Right kidney (tissue), 1 donor: ENCODE data around the gene PAX5.

ENCODE experiments used
- DNase-seq: peaks from one replicate; pipeline ENCODE4 v3.0.0-alpha.2; 2016

Gene PAX5

DNA sequence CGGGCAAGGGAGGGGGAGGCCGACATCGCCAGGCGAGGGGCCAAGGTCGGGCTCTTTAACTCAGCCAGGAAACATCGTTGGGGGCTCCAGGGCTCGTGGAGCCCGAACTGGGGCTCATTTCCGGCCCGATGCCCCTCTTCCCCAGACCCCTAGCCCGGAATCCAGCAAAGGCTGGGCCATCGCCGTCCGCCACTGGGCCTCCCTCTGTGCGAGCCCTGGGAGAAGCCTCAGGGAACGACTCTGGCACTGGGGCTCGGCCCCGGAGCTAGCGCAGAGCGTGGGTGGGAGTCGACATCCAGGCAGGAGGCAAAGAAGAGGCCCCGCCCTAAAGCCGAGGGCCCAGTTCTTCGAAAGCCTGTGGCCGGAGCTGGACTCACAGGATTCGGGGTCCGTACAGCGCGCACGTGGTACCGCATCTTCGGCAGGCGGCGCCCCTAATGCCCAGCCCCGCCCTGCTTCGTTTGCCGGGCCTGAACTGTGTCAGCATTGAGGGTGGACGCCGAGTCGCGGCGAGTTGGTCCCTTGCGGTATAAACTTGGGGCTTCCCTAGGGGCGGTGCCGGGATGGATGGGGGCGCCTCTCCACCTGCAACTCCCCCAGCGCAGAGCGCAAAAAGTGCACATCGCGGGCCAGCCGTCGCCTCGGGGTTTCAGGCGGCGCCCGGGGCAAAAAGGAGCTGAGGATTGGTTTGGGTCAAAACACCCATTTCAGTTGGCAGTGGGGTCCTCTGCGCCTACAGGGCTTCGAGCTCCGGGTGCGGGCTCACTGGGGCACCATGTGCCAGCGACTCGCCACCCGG is 3.6 kb upstream of the PAX5 start:
- DNase-seq: peak; percentile 68

DNA sequence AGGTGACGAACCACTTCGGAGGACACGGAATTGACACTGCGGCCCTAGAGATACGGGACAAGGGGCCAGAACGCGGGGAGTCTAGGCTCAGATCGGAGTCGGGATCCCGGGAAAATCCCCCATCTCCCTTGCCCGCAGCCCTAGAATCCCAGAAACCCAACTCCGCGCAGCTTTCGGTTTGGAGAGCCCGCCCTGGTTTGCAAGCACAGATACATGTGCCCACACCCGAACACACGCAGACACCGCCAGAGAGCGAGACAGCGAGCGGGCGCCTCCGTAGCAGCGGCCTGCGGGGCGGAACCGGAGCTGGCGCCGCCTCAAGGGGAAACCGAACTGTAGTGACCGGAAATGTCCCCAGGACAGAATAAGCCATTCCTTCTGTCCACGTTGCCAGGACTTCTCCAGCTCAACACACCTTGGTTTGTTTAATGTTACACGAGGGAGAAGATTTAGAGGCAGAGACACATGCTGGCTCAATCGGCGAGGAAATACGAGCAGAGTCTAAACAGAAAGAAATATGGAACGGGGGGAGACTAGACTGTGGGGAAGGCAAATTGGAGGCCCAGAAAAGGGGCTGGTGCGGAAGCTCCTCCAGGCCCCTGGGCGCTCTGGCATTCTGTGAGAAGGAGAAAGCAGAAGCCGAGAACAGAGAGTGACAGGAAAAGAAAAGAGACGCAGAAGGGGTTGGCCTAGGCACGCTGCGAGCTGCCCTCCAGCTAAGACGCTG is 2.9 kb upstream of the PAX5 start:
- peak; percentile 79 for DNase-seq

DNA sequence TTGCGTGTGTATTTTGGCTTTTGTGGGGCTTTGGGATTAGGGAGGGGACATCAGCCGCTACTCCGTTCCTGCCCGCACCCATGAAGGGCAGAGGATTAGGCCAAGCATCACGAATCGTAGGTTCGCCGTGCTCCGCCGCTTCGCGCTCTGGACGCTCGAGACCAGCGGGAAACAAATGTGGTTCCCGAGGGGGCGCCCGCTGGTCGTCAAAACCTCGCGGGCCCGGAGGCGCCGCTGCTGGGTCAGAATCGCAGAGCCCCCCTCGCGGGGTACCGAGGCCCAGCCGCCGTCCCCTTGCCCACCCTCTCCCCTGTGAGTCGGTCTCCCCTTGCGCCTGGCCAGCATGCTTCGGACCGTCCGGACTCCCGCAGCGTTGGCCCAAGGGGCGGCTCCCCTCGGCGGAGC is 2.3 kb upstream of the PAX5 start:
- DNase-seq: no peak

DNA sequence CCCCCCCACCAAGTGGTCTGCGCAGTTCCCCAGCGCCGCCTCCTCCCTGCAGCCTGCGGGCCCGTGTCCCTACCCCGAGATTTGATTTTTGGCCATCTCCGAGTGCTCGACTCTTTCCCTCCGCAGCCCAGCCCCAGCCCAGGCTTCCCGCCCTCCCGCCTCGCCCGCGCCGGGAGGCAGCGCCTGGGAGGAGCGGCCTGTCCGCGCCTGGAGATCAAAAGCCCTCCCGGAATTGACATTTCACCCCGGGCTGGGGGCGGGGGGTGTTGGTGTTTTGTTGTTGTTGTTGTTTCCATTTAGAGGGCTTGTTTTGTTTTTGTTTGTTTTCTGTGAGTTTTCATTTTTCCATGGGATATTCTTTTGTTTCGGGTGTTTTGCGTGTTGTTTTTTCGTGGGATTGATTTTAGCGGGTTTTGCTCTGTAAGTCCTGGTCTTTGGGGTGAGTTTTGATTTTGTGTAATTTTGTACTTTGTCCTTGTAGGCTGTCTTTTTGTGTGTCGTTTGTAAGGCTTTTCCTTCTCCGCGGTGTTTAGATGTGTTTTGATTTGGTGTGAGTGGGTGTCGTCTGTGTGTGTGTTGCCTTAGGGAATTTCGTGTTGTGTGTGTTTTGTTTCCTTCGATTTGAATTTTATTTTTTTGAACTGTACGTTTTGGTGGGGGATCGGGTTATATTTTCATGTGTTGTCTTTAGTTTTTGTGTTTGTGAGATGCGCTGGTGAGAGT is 1.7 kb upstream of the PAX5 start:
- peak; percentile 88 for DNase-seq

DNA sequence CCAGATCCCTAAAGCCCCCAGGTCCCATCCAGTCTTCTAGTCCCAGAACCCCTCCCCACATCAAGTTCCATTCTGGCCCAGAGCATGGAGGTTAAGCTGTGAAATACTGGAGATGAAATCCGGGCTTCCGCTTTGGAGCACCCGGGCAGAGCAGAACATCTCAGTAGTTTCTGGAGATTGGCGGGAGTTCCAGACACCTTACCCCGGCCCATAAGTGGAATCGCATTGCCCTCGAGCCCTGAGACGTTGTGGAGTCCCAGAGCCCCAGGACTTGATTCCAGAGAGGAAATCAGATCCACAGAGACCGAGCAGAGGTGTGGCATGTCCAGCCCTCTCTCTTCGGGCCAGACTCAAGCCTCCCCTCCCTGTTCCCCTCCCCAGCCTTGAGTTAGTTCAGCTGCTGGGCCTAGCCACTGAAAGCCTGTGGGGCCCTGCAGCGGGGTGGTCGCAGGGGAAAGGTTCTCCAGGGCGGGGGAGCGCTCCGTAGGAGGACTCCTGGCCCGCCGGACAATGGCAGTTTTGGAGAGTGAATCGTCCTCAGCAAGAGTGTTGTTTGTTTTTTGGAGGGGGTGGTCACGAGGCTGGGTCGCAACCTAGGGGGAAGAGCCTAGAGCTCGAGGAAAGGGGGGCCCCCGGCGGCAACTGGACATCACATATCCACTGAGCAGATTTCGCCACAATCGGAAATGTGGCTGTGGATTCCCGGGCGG is 1.0 kb upstream of the PAX5 start:
- peak; percentile 63 for DNase-seq

DNA sequence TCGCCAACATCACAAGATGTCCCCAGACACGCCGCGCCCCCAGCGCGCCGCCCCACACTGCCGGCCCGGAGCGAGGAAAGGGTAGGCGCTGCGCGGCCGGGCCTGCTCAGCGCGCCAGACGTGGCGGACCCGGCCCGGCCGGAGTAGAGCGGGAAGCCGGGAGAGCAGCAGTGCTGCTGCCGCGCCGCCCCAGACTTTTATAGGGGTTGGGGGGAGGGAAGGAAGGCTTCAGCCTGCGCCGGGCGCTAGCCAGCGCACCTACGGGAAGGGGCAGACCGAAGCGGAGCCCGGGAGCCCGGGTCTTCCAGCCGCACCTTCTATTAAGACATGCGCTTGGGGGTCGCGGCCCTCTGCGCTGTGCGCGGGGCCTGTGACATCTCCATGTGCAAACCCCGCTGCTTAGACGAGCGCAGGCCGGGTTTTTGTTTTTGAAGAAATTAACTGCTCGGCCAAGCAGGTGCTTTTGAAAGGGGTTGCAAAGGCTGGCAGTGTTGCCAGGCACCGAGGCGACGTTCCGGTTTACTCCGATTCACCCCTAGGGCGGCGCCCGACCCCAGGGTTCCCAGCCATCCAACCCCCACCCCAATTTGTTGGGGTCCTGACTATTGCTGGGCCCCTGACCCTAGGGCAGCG is 353 bp upstream of the PAX5 start:
- DNase-seq: peak; percentile 81

DNA sequence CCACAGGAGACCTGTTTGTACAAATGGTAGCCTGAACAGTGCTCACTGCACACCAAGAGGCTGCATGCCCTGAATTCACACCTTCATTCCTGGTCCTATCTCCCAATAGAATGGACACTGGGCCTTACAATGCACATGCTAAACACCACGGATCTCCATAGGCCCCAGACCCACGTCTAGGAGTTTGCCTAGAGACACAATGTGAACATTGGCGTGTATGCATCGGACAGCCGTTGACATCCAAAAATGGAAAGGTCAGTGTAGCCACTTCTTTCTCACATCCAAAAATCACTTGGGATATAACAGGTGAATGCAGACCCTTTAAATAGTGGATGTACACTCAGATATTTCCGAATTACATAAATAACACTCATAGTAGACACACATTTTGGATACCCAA is 927 bp downstream of the PAX5 start:
- no peak for DNase-seq

DNA sequence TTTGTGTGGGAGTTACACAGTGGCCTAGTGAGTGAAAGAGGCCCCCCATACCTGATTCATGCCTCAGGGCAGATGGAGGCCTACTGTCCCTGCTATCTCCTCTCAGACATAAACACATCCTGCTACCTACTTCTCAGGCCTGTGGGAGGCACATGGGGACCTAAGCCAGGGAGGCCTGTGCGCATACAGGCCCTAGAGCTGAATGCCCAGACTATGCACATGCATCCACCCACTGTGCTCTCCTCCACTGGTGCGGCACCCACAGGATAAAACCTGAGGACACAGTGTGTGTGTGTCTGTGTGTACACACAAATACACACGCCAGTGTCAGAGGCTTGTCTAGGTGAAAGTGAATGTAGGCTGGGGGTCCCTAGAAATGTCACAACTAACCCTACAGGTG is 1.4 kb downstream of the PAX5 start:
- no peak for DNase-seq

DNA sequence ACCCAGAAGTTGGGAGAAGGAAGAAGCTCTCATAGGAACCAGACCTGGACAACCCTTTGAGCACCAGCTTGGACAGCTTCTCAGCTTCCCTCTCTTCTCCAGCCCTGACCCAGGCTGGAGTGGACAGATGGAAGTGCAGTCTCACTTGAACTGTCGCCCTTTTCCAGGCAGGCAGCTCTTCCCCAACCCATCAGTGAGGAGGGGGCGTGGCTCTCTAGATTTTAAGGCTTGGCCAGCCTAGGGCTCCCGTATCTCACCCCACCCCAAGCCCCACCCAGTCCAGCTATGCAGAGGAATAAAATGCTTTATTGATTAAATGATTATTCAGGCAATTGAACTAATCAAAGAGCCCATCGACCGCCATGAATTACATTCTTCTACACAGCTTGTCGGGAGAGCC is 2.2 kb downstream of the PAX5 start:
- no peak for DNase-seq

DNA sequence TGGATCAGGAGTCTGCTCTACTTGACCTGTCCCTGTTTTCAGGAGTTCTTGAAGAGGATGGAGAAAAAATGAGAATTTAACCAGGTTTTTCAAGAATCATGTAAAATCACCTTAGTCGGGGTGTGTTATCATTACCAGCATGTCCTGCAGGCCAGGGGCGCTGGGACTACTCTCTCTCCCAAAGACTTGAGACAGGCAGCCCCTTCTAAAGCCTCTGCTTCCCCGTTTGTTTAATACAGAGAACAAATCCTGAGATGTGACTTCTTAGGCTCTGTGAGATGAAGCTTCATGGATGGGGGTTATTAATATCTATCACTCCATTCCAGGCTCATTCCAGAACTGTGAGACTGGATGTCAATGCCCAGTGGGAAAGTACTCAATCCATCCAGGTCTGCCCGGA is 3.0 kb downstream of the PAX5 start:
- no peak for DNase-seq

DNA sequence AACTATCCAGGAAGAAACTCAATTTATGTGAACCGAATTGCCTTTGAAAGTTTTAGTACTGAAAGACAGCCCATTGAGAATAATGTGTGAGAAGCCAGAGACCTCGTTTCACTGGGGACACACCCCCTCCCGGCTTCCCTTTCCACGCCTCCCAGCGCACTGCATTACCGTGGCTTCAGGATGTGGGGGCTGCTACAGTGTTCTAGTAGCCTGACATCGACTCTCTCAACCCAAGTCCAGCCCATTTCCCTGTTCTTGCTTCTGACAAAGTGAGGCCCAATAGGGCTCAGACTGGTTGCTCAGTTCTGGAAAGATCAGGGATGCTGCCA is 3.5 kb downstream of the PAX5 start:
- peak; percentile 4 for DNase-seq

DNA sequence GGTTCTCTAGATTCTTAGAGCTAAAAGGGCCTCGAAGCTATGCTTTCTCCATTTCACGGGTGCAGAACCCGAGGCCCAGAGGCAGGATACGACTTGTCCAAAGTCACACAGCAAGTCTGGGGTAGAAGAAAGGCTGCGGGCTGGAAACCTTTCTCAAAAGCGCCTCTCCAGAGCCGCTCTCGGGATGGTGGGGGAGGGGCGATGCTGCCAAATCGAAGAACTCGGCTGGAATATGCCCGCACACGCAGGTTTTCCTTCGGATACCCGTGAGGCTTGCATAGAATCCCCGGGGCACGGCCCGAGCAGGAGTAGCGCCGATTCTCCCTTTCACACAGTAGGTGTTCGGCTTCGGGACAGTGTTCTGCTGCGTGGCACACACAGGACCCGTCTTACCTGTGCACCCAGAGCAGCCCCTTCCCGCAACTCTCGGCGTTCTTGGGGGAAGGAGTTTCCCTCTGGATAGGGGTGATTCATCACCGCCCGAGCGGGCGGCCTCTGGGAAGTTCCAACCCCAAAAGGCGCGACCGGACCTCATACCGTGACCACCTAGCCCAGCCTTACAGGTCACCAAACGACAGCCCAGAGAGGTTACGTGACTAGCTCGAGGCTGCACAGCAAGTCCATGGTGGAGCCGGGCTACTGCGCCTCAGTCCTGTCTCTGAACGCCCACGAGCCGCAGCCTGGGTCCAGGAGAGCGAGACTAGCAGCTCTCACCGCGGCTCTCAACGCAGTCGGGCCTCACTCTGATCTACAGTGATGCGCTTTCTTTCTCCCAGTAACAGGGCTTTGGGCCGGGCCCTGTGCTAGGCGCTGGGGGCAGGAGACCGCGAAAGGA is 4.1 kb downstream of the PAX5 start:
- DNase-seq: peak; percentile 10

DNA sequence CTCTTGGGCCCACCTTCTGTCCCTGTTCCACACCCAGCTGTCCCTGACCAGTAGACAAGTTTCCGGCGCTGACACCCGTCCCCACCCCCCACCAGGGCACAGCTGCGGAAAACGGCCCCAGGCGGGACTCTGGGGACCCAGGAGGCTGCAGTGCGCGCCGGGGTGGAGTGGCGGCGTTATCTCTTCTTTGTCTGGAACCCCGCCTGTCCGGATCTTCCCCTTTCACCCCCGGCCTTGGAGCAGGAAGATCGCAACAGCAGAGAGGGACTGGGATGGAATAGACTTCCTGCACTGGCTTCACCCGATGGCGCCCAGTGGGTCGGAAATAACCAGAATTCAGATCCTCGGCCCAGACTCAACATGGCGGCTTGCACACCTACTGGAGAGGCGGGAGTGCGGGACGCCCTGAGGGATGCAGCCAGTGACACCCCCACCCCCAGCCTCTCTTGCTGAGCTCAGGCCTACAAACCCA is 4.7 kb downstream of the PAX5 start:
- no peak for DNase-seq

DNA sequence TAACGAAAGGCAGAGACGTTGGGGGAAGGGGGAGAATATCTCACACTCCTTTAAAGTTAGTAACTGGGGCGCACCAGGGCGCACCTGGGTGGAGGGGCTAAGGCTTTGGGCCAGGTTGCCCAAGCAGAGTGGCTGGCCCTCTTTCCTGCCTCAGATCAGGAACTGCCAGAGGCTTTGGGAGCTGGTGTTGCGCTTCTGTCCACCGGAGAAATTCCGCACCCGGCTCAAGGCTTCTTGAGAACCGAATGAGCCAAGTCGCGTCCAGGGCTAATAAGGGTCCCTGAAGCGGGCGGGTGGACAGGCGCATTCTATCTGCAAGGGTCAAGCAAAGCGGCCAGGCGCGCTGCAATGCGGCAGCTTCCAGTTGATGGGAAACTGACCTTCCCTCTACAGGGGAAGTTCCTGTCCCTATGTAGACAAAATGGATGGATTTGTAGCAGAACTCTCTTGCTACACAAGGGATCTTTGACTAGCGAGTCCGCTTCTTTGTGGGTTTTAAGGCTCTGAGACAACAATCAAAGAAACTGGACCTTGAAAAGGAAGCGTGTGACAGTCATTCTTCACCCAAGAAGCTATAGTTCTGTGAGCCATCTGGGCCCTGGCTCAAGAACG is 5.5 kb downstream of the PAX5 start:
- DNase-seq: peak; percentile 11

DNA sequence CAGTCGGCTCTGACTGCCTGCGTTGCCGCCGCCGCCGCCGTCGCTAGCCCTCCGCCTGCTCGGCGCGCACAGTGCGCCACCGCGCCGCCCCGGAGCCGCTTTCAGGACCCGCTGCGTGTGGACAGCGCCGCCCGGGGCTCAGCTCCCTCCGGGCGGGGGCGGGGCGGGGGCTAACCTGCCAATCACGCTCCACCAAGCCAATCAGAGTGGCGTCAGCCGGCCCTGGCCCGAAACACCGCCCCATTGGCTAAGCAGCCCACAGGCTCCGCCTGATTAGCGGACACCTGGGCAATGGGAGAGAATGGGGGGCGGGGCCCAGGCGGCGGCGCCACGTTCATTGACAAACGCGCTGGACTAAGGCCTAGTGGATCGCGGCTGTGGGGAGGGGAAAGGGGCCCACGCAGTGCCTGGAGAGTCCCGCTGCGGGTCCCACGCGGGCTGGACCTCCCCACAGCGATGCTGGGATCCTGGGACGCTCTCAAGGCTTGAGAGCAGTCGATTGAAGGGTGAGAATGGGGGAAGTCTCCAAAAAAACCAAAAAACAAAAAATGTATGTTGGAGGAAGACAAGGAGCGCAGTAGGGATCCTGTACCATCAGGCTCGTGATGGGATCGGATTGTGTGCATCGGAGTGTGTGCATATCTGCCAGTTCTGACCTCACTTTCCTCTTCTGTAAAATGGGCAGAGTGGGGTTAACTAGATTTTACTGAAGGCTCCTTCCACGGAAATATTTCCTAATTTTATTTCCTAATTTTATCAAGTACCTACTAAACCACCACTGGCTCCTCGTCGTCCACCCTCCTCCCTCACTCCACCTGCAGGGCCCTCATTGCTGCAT is 6.3 kb downstream of the PAX5 start:
- DNase-seq: peak; percentile 85

DNA sequence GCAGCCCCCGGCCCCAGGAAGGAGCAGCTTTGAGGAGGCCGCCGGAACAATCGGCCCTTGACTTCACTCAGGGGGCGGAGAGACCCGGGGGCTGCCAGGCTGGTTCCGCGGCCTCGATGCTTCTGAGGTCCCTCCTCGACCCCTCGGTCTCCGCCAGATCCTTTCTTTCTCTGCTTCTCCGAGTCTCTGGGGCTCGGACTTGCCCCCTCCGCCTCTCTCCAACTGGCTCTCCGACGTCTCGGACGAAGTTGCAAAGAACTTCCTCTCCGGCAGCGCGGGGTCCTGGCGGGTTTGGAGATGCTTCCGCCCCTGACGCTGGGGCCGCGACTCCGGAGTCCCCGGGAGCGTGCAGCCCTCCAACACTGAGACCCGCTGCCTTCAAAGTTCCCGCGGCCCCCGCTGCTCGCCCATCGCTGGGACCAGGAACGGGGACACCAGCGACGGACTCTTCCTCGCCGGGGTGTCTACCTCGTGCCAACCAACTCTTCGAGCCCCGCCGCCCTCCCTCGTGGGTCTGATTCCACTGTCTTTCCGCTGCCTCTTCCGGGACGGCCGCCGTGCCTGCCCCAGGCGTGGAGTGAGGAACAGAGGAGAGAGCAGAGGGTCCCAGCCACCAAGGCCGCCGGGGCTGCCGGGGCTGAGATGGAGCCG is 7.0 kb downstream of the PAX5 start:
- DNase-seq: peak; percentile 18

DNA sequence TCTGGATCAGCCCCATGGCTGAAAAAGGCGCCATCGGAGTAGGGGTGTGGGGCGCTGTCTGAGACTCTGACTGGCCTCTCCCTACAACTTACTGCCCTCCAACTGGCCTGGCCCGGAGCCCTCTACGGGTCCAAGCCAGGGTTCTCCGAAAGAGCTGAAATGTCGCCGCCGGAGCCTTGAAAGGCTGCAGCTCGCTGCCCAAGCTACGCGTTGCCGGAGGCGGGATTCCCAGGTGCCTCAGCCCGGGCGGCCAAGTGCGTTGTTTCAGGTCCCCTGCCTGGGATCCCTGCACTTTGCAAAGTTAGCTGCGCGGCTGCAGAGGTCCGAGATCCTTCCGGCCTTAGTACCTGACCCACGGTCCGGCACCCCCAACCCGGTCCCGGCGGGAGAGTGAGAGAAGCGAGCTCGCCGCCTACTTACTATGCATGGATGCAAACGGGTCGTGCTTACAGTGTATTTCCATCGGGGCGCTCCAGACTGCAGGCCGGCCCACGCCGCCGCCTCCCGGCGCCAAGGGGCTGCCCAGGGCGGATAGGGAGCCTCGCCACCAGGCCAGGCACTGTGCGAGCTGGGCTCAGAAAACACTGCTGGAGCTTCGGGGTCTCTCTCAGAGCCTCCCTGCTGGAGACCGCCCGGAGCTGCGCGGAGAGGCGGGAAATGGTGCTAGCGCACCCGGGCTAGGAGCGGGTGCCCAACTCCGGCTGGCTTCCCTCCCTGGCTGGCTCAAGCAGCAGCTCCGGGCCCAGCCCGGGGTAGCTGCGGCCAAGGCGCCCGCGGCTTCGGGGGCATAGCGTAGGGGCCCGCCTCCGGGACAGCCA is 7.7 kb downstream of the PAX5 start:
- peak; percentile 31 for DNase-seq

DNA sequence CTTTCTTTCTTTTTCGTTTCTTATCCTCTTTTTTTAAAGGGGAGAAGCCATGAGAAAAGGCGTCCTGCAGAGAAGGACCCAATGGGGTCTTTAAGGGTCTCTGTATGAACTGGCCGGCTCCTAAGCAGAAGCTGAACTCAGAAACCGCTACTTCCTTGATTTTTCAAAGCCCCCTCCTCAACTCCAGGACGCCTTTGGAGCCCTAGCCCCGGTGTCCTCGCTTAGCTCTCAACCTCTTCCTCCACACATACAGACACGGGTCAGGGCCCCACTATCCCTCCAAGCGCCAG is 8.3 kb downstream of the PAX5 start:
- no peak for DNase-seq
